Stimulated activated CD4-positive, alpha-beta T cell treated with anti-CD3 and anti-CD28 coated beads, Interleukin-4, amount 100 ng/mL, for 48 hours (primary cell): ENCODE measurements around the gene ALPP.
"Not testable (repeated sequence)": the region's sequence is repeated elsewhere in the genome, so short reads cannot be mapped to it uniquely, and the experiment has no call there.

Experiments used
- DNase-seq, 2 donors: peaks; one replicate each; pipeline ENCODE4 v3.0.0-alpha.2; 2020; ENCODE audit warnings: low read depth in 2 of 2

ALPP gene

GRCh38 chr2:232363784-232364615 lies 14.6 kb upstream of the ALPP start:
- no peak for DNase-seq

GRCh38 chr2:232364806-232365594 lies 13.6 kb upstream of the ALPP start:
- not testable (repeated sequence) for DNase-seq

- no peak for DNase-seq
Observed at GRCh38 chr2:232365621-232366321, 12.8 kb upstream of the ALPP start.

GRCh38 chr2:232366461-232366860 lies 12.1 kb upstream of the ALPP start:
- not testable (repeated sequence) for DNase-seq

GRCh38 chr2:232367016-232367415 lies 11.5 kb upstream of the ALPP start:
- no peak for DNase-seq

GRCh38 chr2:232367591-232368233 lies 10.8 kb upstream of the ALPP start:
- no peak for DNase-seq

- no peak for DNase-seq
Observed at GRCh38 chr2:232368311-232368731, 10.2 kb upstream of the ALPP start.

- no peak for DNase-seq
Observed at GRCh38 chr2:232369126-232369951, 9.2 kb upstream of the ALPP start.

GRCh38 chr2:232370007-232370406 lies 8.5 kb upstream of the ALPP start:
- not testable (repeated sequence) for DNase-seq

GRCh38 chr2:232372231-232373208 lies 6.0 kb upstream of the ALPP start:
- no peak for DNase-seq

GRCh38 chr2:232374356-232374755 lies 4.2 kb upstream of the ALPP start:
- no peak for DNase-seq

- DNase-seq, result no peak
Observed at GRCh38 chr2:232375164-232375563, 3.4 kb upstream of the ALPP start.

GRCh38 chr2:232376260-232376659 lies 2.3 kb upstream of the ALPP start:
- no peak for DNase-seq

GRCh38 chr2:232376713-232377112 lies 1.8 kb upstream of the ALPP start:
- DNase-seq, result no peak

GRCh38 chr2:232377319-232377718 lies 1.2 kb upstream of the ALPP start:
- no peak for DNase-seq

GRCh38 chr2:232377841-232378734 lies 463 bp upstream of the ALPP start:
- no peak for DNase-seq

GRCh38 chr2:232379610-232380590 lies 1.3 kb downstream of the ALPP start:
- not testable (repeated sequence) for DNase-seq
